Endothelial cell of umbilical vein (primary cell): ENCODE data around the gene PFN4. TPM values are rescaled to one million over a fixed set of nuclear protein-coding genes. Genes with fewer than 3 reads are reported as not detected.

Source experiments
- BruUV-seq: library from RNA; stranded (reverse); fragments of 400-500 nt; replicated peaks from 2 replicates; lab custom pipeline; 2021; lab: Mats Ljungman, UMichigan
- CTCF ChIA-PET: fragments of 300-600, 350-600 bp; sonication (Branson Sonifier 250); formaldehyde crosslinking; loops from one replicate; lab custom pipeline; 2021; ENCODE audit warnings: antibody characterized with exemption, inconsistent platforms; lab: Charles Lee
- POLR2A ChIA-PET: fragments of 300-600, 350-600 bp; sonication (Branson Sonifier 250); formaldehyde crosslinking; loops from one replicate; lab custom pipeline; 2021; ENCODE audit warnings: antibody characterized with exemption, inconsistent platforms; lab: Charles Lee
- DNase-seq: peaks from one replicate; pipeline ENCODE4 v3.0.0-alpha.2; 2011; ENCODE audit warnings: low read depth, low spot score
- FAIRE-seq: peaks from 2 replicates; lab custom pipeline; 2011; peaks lifted over from hg19 to GRCh38; lab: Jason Lieb, UNC
- H2AFZ ChIP-seq: 2 replicates; pipeline ENCODE4 v1.6.0; 2012; ENCODE audit warnings: low read depth, low read length, control low read depth, inconsistent platforms
- H3K27ac ChIP-seq: 2 replicates; pipeline ENCODE4 v1.5.1; 2011; ENCODE audit warnings: low read depth, mild to moderate bottlenecking, control low read depth, low read length, moderate library complexity; ENCODE audit not compliant: insufficient read depth
- H3K27me3 ChIP-seq, 2 experiments: 2 replicates each; pipeline versions ENCODE4 v1.6.0 to v1.6.1; 2011; ENCODE audit warnings: low read length in 2 of 2, mixed read lengths in 1 of 2; ENCODE audit not compliant: control insufficient read depth in 2 of 2, insufficient read depth in 2 of 2
- H3K36me3 ChIP-seq, 2 experiments: 2 replicates in 1 of 2; 3 replicates in 1 of 2; pipeline ENCODE4 v1.5.1; 2011; ENCODE audit warnings: low read length in 2 of 2, mild to moderate bottlenecking in 1 of 2, moderate library complexity in 1 of 2; ENCODE audit not compliant: control insufficient read depth in 2 of 2, insufficient read depth in 2 of 2; ENCODE audit errors: extremely low read depth in 1 of 2
- H3K4me1 ChIP-seq: 3 replicates; pipeline ENCODE4 v1.5.1; 2011; ENCODE audit warnings: mild to moderate bottlenecking, low read length; ENCODE audit not compliant: control insufficient read depth, insufficient read depth; ENCODE audit errors: extremely low read depth
- H3K4me2 ChIP-seq: 2 replicates; pipeline ENCODE4 v1.6.1; 2011; ENCODE audit warnings: low read length, control low read depth, mixed read lengths; ENCODE audit not compliant: insufficient read depth
- H3K4me3 ChIP-seq, 3 experiments: fragments of 200-600 bp in 1 of 3; sonication (generic), shearing (Covaris generic) in 1 of 3; replicated peaks in 1 of 3; 2 replicates each; pipeline ENCODE4 v1.5.1; 2011 to 2016; ENCODE audit warnings: control low read depth in 3 of 3, low read length in 3 of 3, mild to moderate bottlenecking in 2 of 3, inconsistent platforms in 1 of 3, low read depth in 1 of 3, moderate library complexity in 1 of 3; ENCODE audit not compliant: insufficient read depth in 1 of 3
- H3K79me2 ChIP-seq: 2 replicates; pipeline ENCODE4 v1.6.0; 2012; ENCODE audit warnings: low read length, inconsistent platforms; ENCODE audit not compliant: control insufficient read depth, insufficient read depth
- H3K9ac ChIP-seq: replicated peaks from 2 replicates; pipeline ENCODE3; 2011; ENCODE audit warnings: low read length, control low read depth; ENCODE audit not compliant: insufficient read depth; ENCODE audit errors: extremely low read depth
- H3K9me1 ChIP-seq: replicated peaks from 3 replicates; pipeline ENCODE4 v1.6.0; 2011; ENCODE audit warnings: mild to moderate bottlenecking, low read length; ENCODE audit not compliant: control insufficient read depth, insufficient read depth; ENCODE audit errors: extremely low read depth
- H3K9me3 ChIP-seq: replicated peaks from 2 replicates; pipeline ENCODE4 v1.5.1; 2012; ENCODE audit warnings: low read length, inconsistent platforms; ENCODE audit not compliant: control insufficient read depth, insufficient read depth
- H4K20me1 ChIP-seq: replicated peaks from 2 replicates; pipeline ENCODE3; 2011; ENCODE audit warnings: mild to moderate bottlenecking, low read length; ENCODE audit not compliant: control insufficient read depth, insufficient read depth; ENCODE audit errors: extremely low read depth
- EZH2 ChIP-seq: IDR thresholded peaks from 2 replicates; pipeline ENCODE4 v1.6.1; 2012; ENCODE audit warnings: borderline replicate concordance, low read depth, mild to moderate bottlenecking, moderate library complexity, low read length, inconsistent platforms; ENCODE audit not compliant: severe bottlenecking
- FOS ChIP-seq: IDR thresholded peaks from 2 replicates; pipeline ENCODE4 v1.6.1; 2011; ENCODE audit warnings: mild to moderate bottlenecking, low read length, moderate library complexity, borderline replicate concordance; ENCODE audit not compliant: insufficient read depth
- GATA2 ChIP-seq: IDR thresholded peaks from 2 replicates; pipeline ENCODE4 v1.7.0; 2011; ENCODE audit warnings: low read depth, mild to moderate bottlenecking, moderate library complexity, mixed read lengths, low read length; ENCODE audit not compliant: insufficient read length, insufficient read depth
- JUN ChIP-seq: IDR thresholded peaks from 2 replicates; pipeline ENCODE4 v1.6.1; 2011; ENCODE audit warnings: borderline replicate concordance, low read depth; ENCODE audit not compliant: insufficient read length, insufficient read depth
- MYC ChIP-seq: IDR thresholded peaks from one replicate; pipeline ENCODE4 v1.6.1; 2011; ENCODE audit warnings: mild to moderate bottlenecking, low read depth, low read length
- POLR2A ChIP-seq: IDR thresholded peaks from 2 replicates; pipeline ENCODE4 v1.6.1; 2012; ENCODE audit warnings: low read depth, mild to moderate bottlenecking, control low read depth, low read length
- POLR2AphosphoS5 ChIP-seq: IDR thresholded peaks from 2 replicates; pipeline ENCODE4 v1.6.1; 2012; ENCODE audit warnings: low read depth, mild to moderate bottlenecking, control low read depth, low read length, moderate library complexity; ENCODE audit not compliant: insufficient read depth
- dilution Hi-C: fragments of 300-500 bp; cut with MboI; formaldehyde crosslinking; loops from one replicate; pipeline ENCODE4 v1.15.0; 2019; ENCODE audit warnings: low sequenced_read_pairs; ENCODE audit not compliant: extremely low pct_ligation_motif_present
- intact Hi-C: fragments of 100-400 bp; cut with micrococcal nuclease; formaldehyde crosslinking; loops from one replicate; pipeline ENCODE4 v1.10.0; 2022
- polyA plus RNA-seq, 4 experiments: library from polyadenylated mRNA; depleted of rRNA in 3 of 4; stranded (reverse) in 3 of 4; unstranded in 1 of 4; fragments of >200 nt; gene quantifications; 2 replicates each; pipeline versions ENCODE4 v1.2.1 to v1.2.3, GENCODE V29; 2011 to 2012; ENCODE audit warnings: missing spikeins in 1 of 4
- total RNA-seq: library from RNA; stranded (reverse); gene quantifications from 2 replicates; pipeline ENCODE4 v1.2.3, GENCODE V29; 2021
- TF ChIP-seq, protein P1 (sequence below): IDR thresholded peaks from 2 replicates; pipeline ENCODE4 v1.6.1; 2011; ENCODE audit not compliant: insufficient read depth, insufficient read length
- TF ChIP-seq, protein P2 (sequence below), 2 donors: IDR thresholded peaks; 1 replicate in 1 of 2; 2 replicates in 1 of 2; pipeline ENCODE4 v1.5.1; 2011; ENCODE audit warnings: low read length in 2 of 2, mild to moderate bottlenecking in 2 of 2, moderate library complexity in 2 of 2, control low read depth in 1 of 2, inconsistent platforms in 1 of 2, low read depth in 1 of 2; ENCODE audit not compliant: insufficient read depth in 1 of 2; ENCODE audit errors: extremely low read depth in 1 of 2

Gene PFN4
- total and polyA plus RNA-seq, 2 donors (not counting 3 experiments of a cell fraction or from before 2014, with no cell fraction given), result 0.23 to 0.93 TPM

DNA sequence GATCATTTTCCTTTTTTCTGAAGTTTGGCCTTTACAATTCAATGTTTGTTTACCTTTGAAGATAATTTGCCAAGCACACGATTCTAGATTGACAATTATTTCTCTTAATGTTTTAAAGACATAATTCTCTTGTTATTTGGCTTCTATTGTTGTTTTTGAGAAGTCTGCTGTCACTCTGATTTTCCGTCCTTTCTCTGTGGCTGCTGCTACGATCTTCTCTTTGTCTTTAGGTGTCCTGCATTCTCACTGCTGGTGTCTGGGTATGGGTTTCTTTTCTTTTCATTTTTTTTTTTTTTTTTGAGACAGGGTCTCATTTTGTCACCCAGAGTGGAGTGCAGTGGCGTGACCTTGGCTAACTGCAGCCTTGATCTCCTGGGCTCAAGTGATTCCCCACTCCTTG lies 36.6 kb upstream of the PFN4 start:
- TF ChIP-seq, protein P1, sequence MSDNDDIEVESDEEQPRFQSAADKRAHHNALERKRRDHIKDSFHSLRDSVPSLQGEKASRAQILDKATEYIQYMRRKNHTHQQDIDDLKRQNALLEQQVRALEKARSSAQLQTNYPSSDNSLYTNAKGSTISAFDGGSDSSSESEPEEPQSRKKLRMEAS, result no peak
- no peak for TF ChIP-seq GATA2
- no peak for TF ChIP-seq POLR2AphosphoS5
- no peak for TF ChIP-seq EZH2
- TF ChIP-seq POLR2A, result no peak
- no peak for TF ChIP-seq FOS
- TF ChIP-seq JUN, result no peak
- TF ChIP-seq, protein P2, sequence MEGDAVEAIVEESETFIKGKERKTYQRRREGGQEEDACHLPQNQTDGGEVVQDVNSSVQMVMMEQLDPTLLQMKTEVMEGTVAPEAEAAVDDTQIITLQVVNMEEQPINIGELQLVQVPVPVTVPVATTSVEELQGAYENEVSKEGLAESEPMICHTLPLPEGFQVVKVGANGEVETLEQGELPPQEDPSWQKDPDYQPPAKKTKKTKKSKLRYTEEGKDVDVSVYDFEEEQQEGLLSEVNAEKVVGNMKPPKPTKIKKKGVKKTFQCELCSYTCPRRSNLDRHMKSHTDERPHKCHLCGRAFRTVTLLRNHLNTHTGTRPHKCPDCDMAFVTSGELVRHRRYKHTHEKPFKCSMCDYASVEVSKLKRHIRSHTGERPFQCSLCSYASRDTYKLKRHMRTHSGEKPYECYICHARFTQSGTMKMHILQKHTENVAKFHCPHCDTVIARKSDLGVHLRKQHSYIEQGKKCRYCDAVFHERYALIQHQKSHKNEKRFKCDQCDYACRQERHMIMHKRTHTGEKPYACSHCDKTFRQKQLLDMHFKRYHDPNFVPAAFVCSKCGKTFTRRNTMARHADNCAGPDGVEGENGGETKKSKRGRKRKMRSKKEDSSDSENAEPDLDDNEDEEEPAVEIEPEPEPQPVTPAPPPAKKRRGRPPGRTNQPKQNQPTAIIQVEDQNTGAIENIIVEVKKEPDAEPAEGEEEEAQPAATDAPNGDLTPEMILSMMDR (IDR thresholded peaks at IDR 0.05; ENCODE audit: extremely low read depth in 1 of 2, insufficient read depth in 1 of 2, low read depth in 1 of 2, low read length in 2 of 2), result no peak
- no peak for TF ChIP-seq MYC
- no peak for DNase-seq
- Histone ChIP-seq H3K9me1 (no peaks in the 10 kb centered on the region), H3K9me3 (no peaks in the 10 kb centered on the region), H3K36me3 (no peaks in the 10 kb centered on the region), H3K27ac (no peak overlapping the region), H3K4me2 (no peak overlapping the region), H2AFZ (no peak overlapping the region), H4K20me1 (no peaks in the 10 kb centered on the region), H3K9ac (no peak overlapping the region), H3K27me3 (no peaks in the 10 kb centered on the region), H3K4me1 (no peaks in the 10 kb centered on the region), H3K79me2 (no peaks in the 10 kb centered on the region), H3K4me3 (no peak overlapping the region)
- no peak for FAIRE-seq
- intact Hi-C loops (no loop called here), dilution Hi-C loops (no loop called here)
- POLR2A ChIA-PET, result no interaction called here
- BruUV-seq, result no TSS peak
- CTCF ChIA-PET, result no interaction called here
